Endothelial cell of umbilical vein (primary cell): ENCODE data around the gene SLC38A1. TPM values are rescaled to one million over a fixed set of nuclear protein-coding genes. Genes with fewer than 3 reads are reported as not detected.

Experiments
- BruUV-seq: library from RNA; stranded (reverse); fragments of 400-500 nt; replicated peaks from 2 replicates; lab custom pipeline; 2021; lab: Mats Ljungman, UMichigan
- CTCF ChIA-PET: fragments of 300-600, 350-600 bp; sonication (Branson Sonifier 250); formaldehyde crosslinking; loops from one replicate; lab custom pipeline; 2021; ENCODE audit warnings: antibody characterized with exemption, inconsistent platforms; lab: Charles Lee
- POLR2A ChIA-PET: fragments of 300-600, 350-600 bp; sonication (Branson Sonifier 250); formaldehyde crosslinking; loops from one replicate; lab custom pipeline; 2021; ENCODE audit warnings: antibody characterized with exemption, inconsistent platforms; lab: Charles Lee
- DNase-seq: peaks from one replicate; pipeline ENCODE4 v3.0.0-alpha.2; 2011; ENCODE audit warnings: low read depth, low spot score
- FAIRE-seq: peaks from 2 replicates; lab custom pipeline; 2011; peaks lifted over from hg19 to GRCh38; lab: Jason Lieb, UNC
- H2AFZ ChIP-seq: 2 replicates; pipeline ENCODE4 v1.6.0; 2012; ENCODE audit warnings: low read depth, low read length, control low read depth, inconsistent platforms
- H3K27ac ChIP-seq: 2 replicates; pipeline ENCODE4 v1.5.1; 2011; ENCODE audit warnings: low read depth, mild to moderate bottlenecking, control low read depth, low read length, moderate library complexity; ENCODE audit not compliant: insufficient read depth
- H3K27me3 ChIP-seq, 2 experiments: 2 replicates each; pipeline versions ENCODE4 v1.6.0 to v1.6.1; 2011; ENCODE audit warnings: low read length in 2 of 2, mixed read lengths in 1 of 2; ENCODE audit not compliant: control insufficient read depth in 2 of 2, insufficient read depth in 2 of 2
- H3K36me3 ChIP-seq, 2 experiments: 2 replicates in 1 of 2; 3 replicates in 1 of 2; pipeline ENCODE4 v1.5.1; 2011; ENCODE audit warnings: low read length in 2 of 2, mild to moderate bottlenecking in 1 of 2, moderate library complexity in 1 of 2; ENCODE audit not compliant: control insufficient read depth in 2 of 2, insufficient read depth in 2 of 2; ENCODE audit errors: extremely low read depth in 1 of 2
- H3K4me1 ChIP-seq: 3 replicates; pipeline ENCODE4 v1.5.1; 2011; ENCODE audit warnings: mild to moderate bottlenecking, low read length; ENCODE audit not compliant: control insufficient read depth, insufficient read depth; ENCODE audit errors: extremely low read depth
- H3K4me2 ChIP-seq: 2 replicates; pipeline ENCODE4 v1.6.1; 2011; ENCODE audit warnings: low read length, control low read depth, mixed read lengths; ENCODE audit not compliant: insufficient read depth
- H3K4me3 ChIP-seq, 3 experiments: fragments of 200-600 bp in 1 of 3; sonication (generic), shearing (Covaris generic) in 1 of 3; replicated peaks in 1 of 3; 2 replicates each; pipeline ENCODE4 v1.5.1; 2011 to 2016; ENCODE audit warnings: control low read depth in 3 of 3, low read length in 3 of 3, mild to moderate bottlenecking in 2 of 3, inconsistent platforms in 1 of 3, low read depth in 1 of 3, moderate library complexity in 1 of 3; ENCODE audit not compliant: insufficient read depth in 1 of 3
- H3K79me2 ChIP-seq: 2 replicates; pipeline ENCODE4 v1.6.0; 2012; ENCODE audit warnings: low read length, inconsistent platforms; ENCODE audit not compliant: control insufficient read depth, insufficient read depth
- H3K9ac ChIP-seq: replicated peaks from 2 replicates; pipeline ENCODE3; 2011; ENCODE audit warnings: low read length, control low read depth; ENCODE audit not compliant: insufficient read depth; ENCODE audit errors: extremely low read depth
- H3K9me1 ChIP-seq: replicated peaks from 3 replicates; pipeline ENCODE4 v1.6.0; 2011; ENCODE audit warnings: mild to moderate bottlenecking, low read length; ENCODE audit not compliant: control insufficient read depth, insufficient read depth; ENCODE audit errors: extremely low read depth
- H3K9me3 ChIP-seq: replicated peaks from 2 replicates; pipeline ENCODE4 v1.5.1; 2012; ENCODE audit warnings: low read length, inconsistent platforms; ENCODE audit not compliant: control insufficient read depth, insufficient read depth
- H4K20me1 ChIP-seq: replicated peaks from 2 replicates; pipeline ENCODE3; 2011; ENCODE audit warnings: mild to moderate bottlenecking, low read length; ENCODE audit not compliant: control insufficient read depth, insufficient read depth; ENCODE audit errors: extremely low read depth
- EZH2 ChIP-seq: IDR thresholded peaks from 2 replicates; pipeline ENCODE4 v1.6.1; 2012; ENCODE audit warnings: borderline replicate concordance, low read depth, mild to moderate bottlenecking, moderate library complexity, low read length, inconsistent platforms; ENCODE audit not compliant: severe bottlenecking
- FOS ChIP-seq: IDR thresholded peaks from 2 replicates; pipeline ENCODE4 v1.6.1; 2011; ENCODE audit warnings: mild to moderate bottlenecking, low read length, moderate library complexity, borderline replicate concordance; ENCODE audit not compliant: insufficient read depth
- GATA2 ChIP-seq: IDR thresholded peaks from 2 replicates; pipeline ENCODE4 v1.7.0; 2011; ENCODE audit warnings: low read depth, mild to moderate bottlenecking, moderate library complexity, mixed read lengths, low read length; ENCODE audit not compliant: insufficient read length, insufficient read depth
- JUN ChIP-seq: IDR thresholded peaks from 2 replicates; pipeline ENCODE4 v1.6.1; 2011; ENCODE audit warnings: borderline replicate concordance, low read depth; ENCODE audit not compliant: insufficient read length, insufficient read depth
- MYC ChIP-seq: IDR thresholded peaks from one replicate; pipeline ENCODE4 v1.6.1; 2011; ENCODE audit warnings: mild to moderate bottlenecking, low read depth, low read length
- POLR2A ChIP-seq: IDR thresholded peaks from 2 replicates; pipeline ENCODE4 v1.6.1; 2012; ENCODE audit warnings: low read depth, mild to moderate bottlenecking, control low read depth, low read length
- POLR2AphosphoS5 ChIP-seq: IDR thresholded peaks from 2 replicates; pipeline ENCODE4 v1.6.1; 2012; ENCODE audit warnings: low read depth, mild to moderate bottlenecking, control low read depth, low read length, moderate library complexity; ENCODE audit not compliant: insufficient read depth
- dilution Hi-C: fragments of 300-500 bp; cut with MboI; formaldehyde crosslinking; loops from one replicate; pipeline ENCODE4 v1.15.0; 2019; ENCODE audit warnings: low sequenced_read_pairs; ENCODE audit not compliant: extremely low pct_ligation_motif_present
- intact Hi-C: fragments of 100-400 bp; cut with micrococcal nuclease; formaldehyde crosslinking; loops from one replicate; pipeline ENCODE4 v1.10.0; 2022
- polyA plus RNA-seq, 4 experiments: library from polyadenylated mRNA; depleted of rRNA in 3 of 4; stranded (reverse) in 3 of 4; unstranded in 1 of 4; fragments of >200 nt; gene quantifications; 2 replicates each; pipeline versions ENCODE4 v1.2.1 to v1.2.3, GENCODE V29; 2011 to 2012; ENCODE audit warnings: missing spikeins in 1 of 4
- total RNA-seq: library from RNA; stranded (reverse); gene quantifications from 2 replicates; pipeline ENCODE4 v1.2.3, GENCODE V29; 2021
- TF ChIP-seq, protein P1 (sequence below), 2 donors: IDR thresholded peaks; 1 replicate in 1 of 2; 2 replicates in 1 of 2; pipeline ENCODE4 v1.5.1; 2011; ENCODE audit warnings: low read length in 2 of 2, mild to moderate bottlenecking in 2 of 2, moderate library complexity in 2 of 2, control low read depth in 1 of 2, inconsistent platforms in 1 of 2, low read depth in 1 of 2; ENCODE audit not compliant: insufficient read depth in 1 of 2; ENCODE audit errors: extremely low read depth in 1 of 2
- TF ChIP-seq, protein P2 (sequence below): IDR thresholded peaks from 2 replicates; pipeline ENCODE4 v1.6.1; 2011; ENCODE audit not compliant: insufficient read depth, insufficient read length

Gene SLC38A1
- total and polyA plus RNA-seq, 2 donors (not counting 3 experiments of a cell fraction or from before 2014, with no cell fraction given), result 23.6 to 86.4 TPM

DNA sequence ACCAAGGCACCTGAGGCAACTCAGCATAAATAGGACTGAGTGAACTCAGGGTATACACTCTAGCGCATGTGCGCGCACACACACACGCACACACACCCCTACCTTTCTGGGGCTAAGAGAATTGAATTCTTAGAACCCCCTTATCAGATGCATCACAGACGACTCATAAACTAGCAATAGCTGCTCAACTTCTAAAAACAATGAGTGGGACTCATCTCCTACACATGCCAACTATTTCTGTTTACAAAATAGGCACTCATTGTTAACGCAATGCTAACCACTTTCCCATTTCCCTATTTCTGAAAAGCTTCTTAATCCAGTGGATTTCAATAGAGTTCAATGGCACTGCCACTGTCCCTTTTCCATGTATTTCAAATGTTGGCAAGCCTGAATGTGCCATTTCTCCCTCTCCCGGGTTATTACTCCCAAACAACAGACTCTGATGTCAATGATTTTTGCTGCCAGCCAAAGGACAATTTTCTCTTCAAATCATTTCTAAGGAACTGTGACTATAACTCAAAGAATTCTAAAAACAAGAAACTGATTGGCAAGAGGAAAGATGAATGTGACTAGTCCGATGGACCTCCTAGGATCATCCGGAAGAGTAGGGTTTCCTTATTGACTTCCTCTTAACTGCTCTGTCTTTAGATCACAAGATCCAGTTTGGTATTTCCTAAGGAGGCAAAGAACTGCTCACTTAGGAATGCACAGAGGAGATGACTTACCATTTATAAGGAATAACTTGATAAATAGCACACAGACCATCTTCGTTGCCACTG, 48.8 kb downstream of the SLC38A1 start:
- intact Hi-C loops (loop anchor here (1.0 to 5.0 kb wide), 5 partner anchors 49 to 212 kb away; partner anchors contain the start of gene SLC38A1), dilution Hi-C loops (no loop called here)
- Histone ChIP-seq H3K36me3 (peaks cover 0 to 5% of the 10 kb centered on the region in 2 experiments), H3K27me3 (no peaks in the 10 kb centered on the region), H3K9me3 (no peaks in the 10 kb centered on the region), H3K9me1 (no peaks in the 10 kb centered on the region), H3K4me2 (peak overlapping the region; percentile 75), H3K9ac (peak overlapping the region; percentile 84), H3K4me1 (peaks cover 49% of the 10 kb centered on the region), H3K79me2 (peaks cover 44% of the 10 kb centered on the region), H4K20me1 (no peaks in the 10 kb centered on the region), H2AFZ (no peak overlapping the region), H3K4me3 (peak overlapping the region in 1 of 3 experiments; percentile 37), H3K27ac (peak overlapping the region; percentile 97)
- CTCF ChIA-PET, result interaction anchor here (2.0 kb wide), 1 partner anchor 83 kb away, joined by 4 read pairs; no protein-coding TSS in a partner anchor
- TSS peak; percentile 43 for BruUV-seq
- POLR2A ChIA-PET, result no interaction called here
- FAIRE-seq, result peak; percentile 87
- DNase-seq, result peak; percentile 82
- TF ChIP-seq EZH2 (no peak), POLR2AphosphoS5 (peak; percentile 40), MYC (no peak), GATA2 (peak; percentile 93), JUN (peak; percentile 97), FOS (peak; percentile 57), POLR2A (no peak)
- TF ChIP-seq, protein P1, sequence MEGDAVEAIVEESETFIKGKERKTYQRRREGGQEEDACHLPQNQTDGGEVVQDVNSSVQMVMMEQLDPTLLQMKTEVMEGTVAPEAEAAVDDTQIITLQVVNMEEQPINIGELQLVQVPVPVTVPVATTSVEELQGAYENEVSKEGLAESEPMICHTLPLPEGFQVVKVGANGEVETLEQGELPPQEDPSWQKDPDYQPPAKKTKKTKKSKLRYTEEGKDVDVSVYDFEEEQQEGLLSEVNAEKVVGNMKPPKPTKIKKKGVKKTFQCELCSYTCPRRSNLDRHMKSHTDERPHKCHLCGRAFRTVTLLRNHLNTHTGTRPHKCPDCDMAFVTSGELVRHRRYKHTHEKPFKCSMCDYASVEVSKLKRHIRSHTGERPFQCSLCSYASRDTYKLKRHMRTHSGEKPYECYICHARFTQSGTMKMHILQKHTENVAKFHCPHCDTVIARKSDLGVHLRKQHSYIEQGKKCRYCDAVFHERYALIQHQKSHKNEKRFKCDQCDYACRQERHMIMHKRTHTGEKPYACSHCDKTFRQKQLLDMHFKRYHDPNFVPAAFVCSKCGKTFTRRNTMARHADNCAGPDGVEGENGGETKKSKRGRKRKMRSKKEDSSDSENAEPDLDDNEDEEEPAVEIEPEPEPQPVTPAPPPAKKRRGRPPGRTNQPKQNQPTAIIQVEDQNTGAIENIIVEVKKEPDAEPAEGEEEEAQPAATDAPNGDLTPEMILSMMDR (IDR thresholded peaks at IDR 0.05; ENCODE audit: extremely low read depth in 1 of 2, insufficient read depth in 1 of 2, low read depth in 1 of 2, low read length in 2 of 2), result no peak
- TF ChIP-seq, protein P2, sequence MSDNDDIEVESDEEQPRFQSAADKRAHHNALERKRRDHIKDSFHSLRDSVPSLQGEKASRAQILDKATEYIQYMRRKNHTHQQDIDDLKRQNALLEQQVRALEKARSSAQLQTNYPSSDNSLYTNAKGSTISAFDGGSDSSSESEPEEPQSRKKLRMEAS, result no peak
